Mesothelial cell of epicardium (in vitro differentiated cells): ENCODE measurements around the gene ARID4B. TPM values are rescaled to one million over a fixed set of nuclear protein-coding genes. Genes with fewer than 3 reads are reported as not detected.

ENCODE experiments used
- DNase-seq, 2 experiments: peaks; one replicate each; pipeline ENCODE4 v3.0.0; 2021; ENCODE audit warnings: low spot score in 2 of 2; ENCODE audit not compliant: unreplicated experiment in 2 of 2
- H3K27ac Mint-ChIP-seq: 2 replicates; pipeline ENCODE4 v1.8.0; 2021; ENCODE audit warnings: mixed read lengths
- H3K27me3 Mint-ChIP-seq: 2 replicates; pipeline ENCODE4 v1.8.0; 2021; ENCODE audit warnings: low read depth, mixed read lengths
- H3K36me3 Mint-ChIP-seq: 2 replicates; pipeline ENCODE4 v1.8.0; 2021; ENCODE audit warnings: mixed read lengths
- H3K4me1 Mint-ChIP-seq: 2 replicates; pipeline ENCODE4 v1.8.0; 2021; ENCODE audit warnings: mixed read lengths
- H3K4me3 Mint-ChIP-seq: 2 replicates; pipeline ENCODE4 v1.8.0; 2021; ENCODE audit warnings: mild to moderate bottlenecking, moderate library complexity, mixed read lengths
- H3K9me3 Mint-ChIP-seq: 2 replicates; pipeline ENCODE4 v1.8.0; 2021; ENCODE audit warnings: mixed read lengths
- total RNA-seq: library from RNA; stranded (reverse); gene quantifications from 3 replicates; pipeline ENCODE4 v1.2.1, GENCODE V29; 2021
- TF ChIP-seq, protein P1 (sequence below): fragments of 200-600 bp; sonication (generic); IDR thresholded peaks from one replicate; pipeline ENCODE4 v1.5.0; 2021; ENCODE audit warnings: antibody characterized with exemption; ENCODE audit not compliant: unreplicated experiment

ARID4B gene
- total RNA-seq, 1 donor from 2014 or later, result 68.7 TPM

DNA sequence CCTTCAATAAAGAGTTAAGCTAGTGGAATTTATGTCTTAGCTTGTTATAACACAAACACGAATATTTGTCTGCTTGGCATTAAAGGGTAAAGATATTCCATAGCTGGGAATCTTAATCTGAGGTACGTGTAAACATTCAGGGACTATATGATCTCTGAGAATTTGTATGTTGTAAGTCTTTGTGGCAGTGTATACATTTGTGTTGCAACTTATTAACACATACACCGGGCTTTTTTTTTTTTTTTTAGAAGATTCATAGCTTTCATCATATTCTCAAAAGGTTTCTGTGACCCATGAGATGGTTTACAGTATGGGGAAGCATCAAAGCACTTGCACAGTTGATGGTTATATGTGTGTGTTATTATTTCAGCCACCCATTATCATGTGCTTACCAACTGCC lies 3.4 kb upstream of the ARID4B start:
- Mint-ChIP-seq H3K4me1 (peaks cover 12% of the 10 kb centered on the region), H3K27me3 (no peaks in the 10 kb centered on the region), H3K4me3 (peak overlapping the region; percentile 47), H3K36me3 (no peaks in the 10 kb centered on the region), H3K27ac (no peak overlapping the region), H3K9me3 (no peaks in the 10 kb centered on the region)
- TF ChIP-seq, protein P1, sequence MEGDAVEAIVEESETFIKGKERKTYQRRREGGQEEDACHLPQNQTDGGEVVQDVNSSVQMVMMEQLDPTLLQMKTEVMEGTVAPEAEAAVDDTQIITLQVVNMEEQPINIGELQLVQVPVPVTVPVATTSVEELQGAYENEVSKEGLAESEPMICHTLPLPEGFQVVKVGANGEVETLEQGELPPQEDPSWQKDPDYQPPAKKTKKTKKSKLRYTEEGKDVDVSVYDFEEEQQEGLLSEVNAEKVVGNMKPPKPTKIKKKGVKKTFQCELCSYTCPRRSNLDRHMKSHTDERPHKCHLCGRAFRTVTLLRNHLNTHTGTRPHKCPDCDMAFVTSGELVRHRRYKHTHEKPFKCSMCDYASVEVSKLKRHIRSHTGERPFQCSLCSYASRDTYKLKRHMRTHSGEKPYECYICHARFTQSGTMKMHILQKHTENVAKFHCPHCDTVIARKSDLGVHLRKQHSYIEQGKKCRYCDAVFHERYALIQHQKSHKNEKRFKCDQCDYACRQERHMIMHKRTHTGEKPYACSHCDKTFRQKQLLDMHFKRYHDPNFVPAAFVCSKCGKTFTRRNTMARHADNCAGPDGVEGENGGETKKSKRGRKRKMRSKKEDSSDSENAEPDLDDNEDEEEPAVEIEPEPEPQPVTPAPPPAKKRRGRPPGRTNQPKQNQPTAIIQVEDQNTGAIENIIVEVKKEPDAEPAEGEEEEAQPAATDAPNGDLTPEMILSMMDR, result no peak
- DNase-seq, result no peak

- no peak for DNase-seq
- TF ChIP-seq, protein P1, result no peak
- H3K9me3 Mint-ChIP-seq, result no peaks in the 10 kb centered on the region
- peak overlapping the region; percentile 47 for H3K4me3 Mint-ChIP-seq
- H3K36me3 Mint-ChIP-seq, result no peaks in the 10 kb centered on the region
- H3K27me3 Mint-ChIP-seq, result no peaks in the 10 kb centered on the region
- H3K27ac Mint-ChIP-seq, result no peak overlapping the region
- H3K4me1 Mint-ChIP-seq, result peaks cover 16% of the 10 kb centered on the region
Observed at GRCh38 chr1:235330918-235331285, 2.9 kb upstream of the ARID4B start.

DNA sequence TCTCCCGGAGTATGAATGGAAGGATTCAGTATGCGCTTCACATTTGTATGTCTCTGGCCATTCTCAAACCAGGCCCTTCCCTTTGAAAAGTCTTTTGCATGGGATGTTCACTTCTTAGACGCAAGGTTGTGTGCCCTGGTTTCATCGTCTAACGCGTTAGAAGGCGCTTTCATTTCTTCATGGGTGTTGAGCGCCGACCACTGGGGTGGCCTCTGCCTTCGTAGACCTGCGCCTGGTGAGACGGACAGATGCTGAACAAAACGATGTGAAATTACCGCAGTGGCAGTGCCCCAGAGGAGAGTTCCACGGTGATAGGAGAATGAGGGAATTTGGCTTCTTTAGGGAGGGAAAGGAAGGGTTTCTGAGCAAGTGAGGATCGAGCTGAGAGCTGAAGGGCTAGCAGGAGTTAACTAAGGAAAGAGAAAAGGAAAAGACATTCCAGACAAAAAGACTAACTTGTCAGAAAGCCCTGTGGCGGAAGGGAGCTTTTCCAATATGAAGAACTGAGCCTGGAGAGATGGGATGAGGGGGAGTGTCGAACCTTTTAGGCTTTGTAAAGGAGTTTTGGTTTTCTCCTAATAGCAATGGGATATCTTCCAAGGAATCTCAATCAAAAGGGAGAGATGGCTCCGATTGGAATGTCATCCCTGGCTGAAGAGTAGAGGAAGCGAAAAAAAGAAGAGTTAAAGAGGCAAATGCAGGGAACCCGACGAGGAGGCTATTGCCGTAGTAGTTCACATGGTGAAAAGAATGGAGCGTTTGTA lies 1.3 kb upstream of the ARID4B start:
- Mint-ChIP-seq H3K27me3 (no peaks in the 10 kb centered on the region), H3K4me3 (no peak overlapping the region), H3K4me1 (peaks cover 27% of the 10 kb centered on the region), H3K9me3 (no peaks in the 10 kb centered on the region), H3K36me3 (no peaks in the 10 kb centered on the region), H3K27ac (no peak overlapping the region)
- DNase-seq, result peak in 1 of 2 experiments; percentile 39
- TF ChIP-seq, protein P1, result no peak

GRCh38 chr1:235328271-235329138 lies 526 bp upstream of the ARID4B start, which contains the start of gene GGPS1:
TSS of gene GGPS1 (plus strand) at chr1:235328570. CDS start at chr1:235335265, 6,695 bp downstream.
- no peaks in the 10 kb centered on the region for H3K9me3 Mint-ChIP-seq
- H3K4me3 Mint-ChIP-seq, result no peak within 1 kb of the TSS
- H3K4me1 Mint-ChIP-seq, result peaks cover 30% of the 10 kb centered on the region
- DNase-seq, result peak; percentile 97 to 98
- no peak within 1 kb of the TSS for H3K27ac Mint-ChIP-seq
- no peaks in the 10 kb centered on the region for H3K36me3 Mint-ChIP-seq
- TF ChIP-seq, protein P1, result no peak
- no peaks in the 10 kb centered on the region for H3K27me3 Mint-ChIP-seq

GRCh38 chr1:235326719-235327558 lies 1.0 kb downstream of the ARID4B start:
- H3K27ac Mint-ChIP-seq, result peak overlapping the region; percentile 96
- DNase-seq, result peak; percentile 30 to 52
- TF ChIP-seq, protein P1, result no peak
- H3K4me1 Mint-ChIP-seq, result peaks cover 28% of the 10 kb centered on the region
- peaks cover 3% of the 10 kb centered on the region for H3K36me3 Mint-ChIP-seq
- H3K9me3 Mint-ChIP-seq, result no peaks in the 10 kb centered on the region
- peak overlapping the region; percentile 93 for H3K4me3 Mint-ChIP-seq
- no peaks in the 10 kb centered on the region for H3K27me3 Mint-ChIP-seq
